ENCODE data around the gene VAV3.

VAV3 gene

DNA sequence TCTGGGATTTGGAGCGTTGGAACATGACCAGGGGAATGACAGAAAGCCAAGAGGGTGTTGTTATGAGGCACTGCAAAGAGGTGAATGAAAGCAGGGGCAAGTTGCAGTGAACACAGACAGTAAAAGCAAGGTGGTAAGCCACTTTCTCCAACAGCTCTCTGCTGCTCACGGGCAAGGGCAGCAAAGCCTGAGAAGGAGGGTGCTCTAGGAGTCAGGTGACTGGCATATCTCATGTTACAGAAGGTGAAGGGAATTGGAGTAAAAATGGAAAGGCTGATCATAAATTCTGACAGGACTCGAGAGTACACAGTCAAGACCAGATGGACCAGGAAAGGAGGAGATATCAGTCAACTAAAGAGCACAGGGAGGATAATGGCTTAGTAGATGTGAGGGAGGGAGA lies 14.5 kb downstream of the VAV3 start:
- no peak for DNase-seq (ENCODE audit: low spot score)
- in situ Hi-C loops (cut with MboI; ENCODE audit: low sequenced_read_pairs, unreplicated experiment), result no loop called here
- TF ChIP-seq, protein P1, sequence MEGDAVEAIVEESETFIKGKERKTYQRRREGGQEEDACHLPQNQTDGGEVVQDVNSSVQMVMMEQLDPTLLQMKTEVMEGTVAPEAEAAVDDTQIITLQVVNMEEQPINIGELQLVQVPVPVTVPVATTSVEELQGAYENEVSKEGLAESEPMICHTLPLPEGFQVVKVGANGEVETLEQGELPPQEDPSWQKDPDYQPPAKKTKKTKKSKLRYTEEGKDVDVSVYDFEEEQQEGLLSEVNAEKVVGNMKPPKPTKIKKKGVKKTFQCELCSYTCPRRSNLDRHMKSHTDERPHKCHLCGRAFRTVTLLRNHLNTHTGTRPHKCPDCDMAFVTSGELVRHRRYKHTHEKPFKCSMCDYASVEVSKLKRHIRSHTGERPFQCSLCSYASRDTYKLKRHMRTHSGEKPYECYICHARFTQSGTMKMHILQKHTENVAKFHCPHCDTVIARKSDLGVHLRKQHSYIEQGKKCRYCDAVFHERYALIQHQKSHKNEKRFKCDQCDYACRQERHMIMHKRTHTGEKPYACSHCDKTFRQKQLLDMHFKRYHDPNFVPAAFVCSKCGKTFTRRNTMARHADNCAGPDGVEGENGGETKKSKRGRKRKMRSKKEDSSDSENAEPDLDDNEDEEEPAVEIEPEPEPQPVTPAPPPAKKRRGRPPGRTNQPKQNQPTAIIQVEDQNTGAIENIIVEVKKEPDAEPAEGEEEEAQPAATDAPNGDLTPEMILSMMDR (IDR thresholded peaks at IDR 0.05; ENCODE audit: borderline replicate concordance, control extremely low read depth, extremely low read depth, insufficient read depth, missing control alignments), result no peak

DNA sequence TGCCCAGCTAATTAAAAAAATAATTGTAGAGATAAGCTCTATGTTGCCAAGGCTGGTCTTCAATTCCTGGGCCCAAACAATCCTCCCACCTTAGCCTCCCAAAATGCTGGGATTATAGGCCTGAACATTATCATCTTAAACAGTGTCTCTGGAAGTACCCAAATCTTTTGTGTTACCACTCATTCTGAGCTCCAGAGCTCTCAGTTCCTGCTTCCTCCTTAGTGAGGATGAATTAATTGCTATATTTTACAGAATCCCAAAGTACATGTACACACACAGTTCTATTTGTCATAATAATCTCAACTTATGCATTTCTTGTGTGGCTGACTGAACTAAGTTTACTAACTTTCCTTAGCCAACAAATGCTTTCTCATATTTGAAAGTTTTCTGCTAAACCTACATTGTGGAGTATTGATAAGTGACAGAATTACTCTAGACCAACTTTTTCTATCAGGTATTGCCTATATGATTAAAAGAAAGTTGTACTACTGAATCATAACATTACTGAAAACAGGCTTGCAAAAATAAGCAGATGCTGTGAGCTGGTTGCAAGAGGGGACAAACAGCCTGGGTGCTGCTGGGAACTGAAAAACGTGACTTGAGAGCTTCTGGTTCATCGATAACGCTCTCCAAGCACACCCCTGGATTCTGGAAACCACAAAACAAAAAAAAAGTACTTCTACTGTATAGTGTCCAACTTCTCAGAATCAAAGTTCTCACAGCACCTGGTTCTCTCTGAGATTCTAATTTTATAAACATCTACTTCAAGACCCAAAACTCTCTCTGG lies 15.3 kb downstream of the VAV3 start:
- in situ Hi-C loops (cut with MboI; ENCODE audit: low sequenced_read_pairs, unreplicated experiment), result no loop called here
- no peak for DNase-seq (ENCODE audit: low spot score)
- TF ChIP-seq, protein P1 (IDR thresholded peaks at IDR 0.05; ENCODE audit: borderline replicate concordance, control extremely low read depth, extremely low read depth, insufficient read depth, missing control alignments), result no peak

DNA sequence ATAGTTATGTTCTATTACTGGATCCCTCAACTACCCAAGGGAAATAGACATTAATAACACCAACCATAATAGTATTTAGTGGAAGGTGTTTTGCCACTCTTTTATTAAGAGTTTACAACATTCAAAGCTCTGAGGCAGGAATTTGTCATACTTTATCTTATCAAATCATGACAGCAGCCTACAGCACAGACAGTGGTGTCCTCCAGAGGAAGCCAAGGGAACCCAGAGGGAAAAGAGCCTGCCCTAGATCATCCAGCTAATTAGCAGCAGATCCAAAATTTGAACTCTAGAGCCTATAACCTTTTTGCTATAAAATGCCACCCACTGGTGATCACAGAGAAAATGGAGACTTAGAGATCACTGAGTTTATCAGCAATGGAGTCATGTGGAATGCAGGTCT lies 18.2 kb downstream of the VAV3 start:
- no peak for DNase-seq (ENCODE audit: low spot score)
- in situ Hi-C loops (cut with MboI; ENCODE audit: low sequenced_read_pairs, unreplicated experiment), result no loop called here
- TF ChIP-seq, protein P1 (IDR thresholded peaks at IDR 0.05; ENCODE audit: borderline replicate concordance, control extremely low read depth, extremely low read depth, insufficient read depth, missing control alignments), result no peak

DNA sequence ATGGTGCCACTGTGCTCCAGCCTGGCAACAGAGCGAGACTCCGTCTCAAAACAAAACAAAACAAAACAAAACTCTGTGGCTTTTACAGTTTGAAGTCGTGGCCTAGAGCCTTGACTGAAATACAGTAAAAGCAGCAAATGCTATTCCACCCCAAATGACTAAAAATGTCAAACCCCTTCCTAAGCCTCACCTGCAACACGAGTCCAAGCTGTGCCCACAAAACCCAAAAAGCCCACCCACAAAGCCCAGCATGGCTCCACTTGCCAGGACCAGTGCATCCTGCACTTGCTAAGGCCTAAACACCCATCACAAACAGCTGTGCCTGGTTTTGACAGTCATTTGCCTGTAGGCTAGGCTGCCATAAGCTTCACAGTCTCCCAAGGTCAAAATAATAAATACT lies 21.3 kb downstream of the VAV3 start:
- TF ChIP-seq, protein P1 (IDR thresholded peaks at IDR 0.05; ENCODE audit: borderline replicate concordance, control extremely low read depth, extremely low read depth, insufficient read depth, missing control alignments), result no peak
- no peak for DNase-seq (ENCODE audit: low spot score)

DNA sequence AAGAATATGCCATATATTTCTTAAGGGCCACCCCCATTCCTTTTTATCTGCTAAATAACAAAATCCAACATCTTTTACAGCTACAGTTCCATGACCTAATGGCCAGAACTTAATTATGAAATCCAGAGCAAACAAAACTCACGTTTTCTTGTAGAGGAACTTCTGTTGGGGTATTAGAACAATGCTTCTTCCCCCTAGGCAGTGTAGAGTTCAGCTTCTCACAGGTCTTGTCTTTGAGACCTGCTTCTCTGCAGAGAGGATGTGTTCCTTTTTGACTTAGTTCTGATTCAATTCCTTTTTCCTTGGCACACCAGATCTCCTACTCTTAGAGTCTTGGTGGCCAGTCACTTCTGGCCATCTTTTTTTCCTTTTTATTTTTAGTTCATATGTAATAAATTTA lies 22.2 kb downstream of the VAV3 start:
- in situ Hi-C loops (cut with MboI; ENCODE audit: low sequenced_read_pairs, unreplicated experiment), result no loop called here
- TF ChIP-seq, protein P1 (IDR thresholded peaks at IDR 0.05; ENCODE audit: borderline replicate concordance, control extremely low read depth, extremely low read depth, insufficient read depth, missing control alignments), result no peak
- no peak for DNase-seq (ENCODE audit: low spot score)

More for the DNA sequence above, 21.3 kb downstream of the VAV3 start:
- in situ Hi-C loops (cut with MboI; ENCODE audit: low sequenced_read_pairs, unreplicated experiment), result no loop called here

DNA sequence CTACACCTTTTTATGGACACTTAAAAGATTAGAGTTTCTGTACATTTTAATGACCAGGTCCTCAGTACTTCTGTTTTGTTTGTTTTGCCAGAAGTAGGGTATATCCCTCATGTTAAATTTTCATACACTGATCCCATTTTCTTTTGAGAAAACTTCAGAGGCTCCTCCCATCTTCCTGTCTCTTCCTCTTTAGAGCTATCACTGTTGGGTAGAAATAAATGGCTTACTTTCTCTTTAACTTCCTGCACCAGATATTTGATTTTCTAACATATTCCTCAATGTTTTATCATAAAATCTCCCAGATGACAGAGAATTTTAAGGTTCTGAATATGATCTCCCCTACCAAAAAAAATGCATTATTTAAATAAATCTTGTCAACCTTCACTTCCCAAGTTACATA lies 23.4 kb downstream of the VAV3 start:
- TF ChIP-seq, protein P1 (IDR thresholded peaks at IDR 0.05; ENCODE audit: borderline replicate concordance, control extremely low read depth, extremely low read depth, insufficient read depth, missing control alignments), result no peak
- in situ Hi-C loops (cut with MboI; ENCODE audit: low sequenced_read_pairs, unreplicated experiment), result no loop called here
- no peak for DNase-seq (ENCODE audit: low spot score)

Measured in GM13976 (cell line).